Neural progenitor cell (in vitro differentiated cells): Measurements from ENCODE around the gene PRSS53. TPM values are rescaled to one million over a fixed set of nuclear protein-coding genes. Genes with fewer than 3 reads are reported as not detected.

Source experiments
- DNase-seq: peaks from one replicate; pipeline ENCODE4 v3.0.0-alpha.2; 2016; ENCODE audit warnings: low spot score
- H2AFZ ChIP-seq: fragments of 200-600 bp; sonication (generic); replicated peaks from 2 replicates; pipeline ENCODE4 v1.6.1; 2016; ENCODE audit warnings: antibody characterized with exemption
- H3F3A ChIP-seq: fragments of 200-600 bp; sonication (generic); 2 replicates; pipeline ENCODE4 v1.6.1; 2016; ENCODE audit warnings: antibody characterized with exemption, low read depth
- H3K27ac ChIP-seq: fragments of 200-600 bp; sonication (generic); 2 replicates; pipeline ENCODE4 v1.5.1; 2016; ENCODE audit warnings: mild to moderate bottlenecking
- H3K27me3 ChIP-seq: fragments of 200-600 bp; sonication (generic); 2 replicates; pipeline ENCODE4 v1.6.1; 2016; ENCODE audit warnings: mild to moderate bottlenecking, moderate library complexity
- H3K36me3 ChIP-seq: fragments of 200-600 bp; sonication (generic); 2 replicates; pipeline ENCODE4 v1.5.1; 2016
- H3K4me1 ChIP-seq: fragments of 200-600 bp; sonication (generic); 2 replicates; pipeline ENCODE4 v1.6.1; 2016; ENCODE audit warnings: mixed run types
- H3K4me2 ChIP-seq: fragments of 200-600 bp; sonication (generic); 2 replicates; pipeline ENCODE4 v1.6.1; 2016
- H3K4me3 ChIP-seq: fragments of 200-600 bp; sonication (generic); 2 replicates; pipeline ENCODE4 v1.5.1; 2016
- H3K79me2 ChIP-seq: fragments of 200-600 bp; sonication (generic); 2 replicates; pipeline ENCODE4 v1.6.1; 2016; ENCODE audit warnings: low read depth
- H3K9ac ChIP-seq: fragments of 200-600 bp; sonication (generic); 2 replicates; pipeline ENCODE4 v1.6.1; 2016
- H3K9me3 ChIP-seq: fragments of 200-600 bp; sonication (generic); 2 replicates; pipeline ENCODE4 v1.5.1; 2016; ENCODE audit warnings: low read depth
- H4K20me1 ChIP-seq: fragments of 200-600 bp; sonication (generic); 2 replicates; pipeline ENCODE4 v1.6.1; 2016; ENCODE audit warnings: low read depth
- H3K27ac Mint-ChIP-seq: 3 replicates; pipeline ENCODE4 v1.8.0; 2021; ENCODE audit warnings: mixed read lengths
- H3K27me3 Mint-ChIP-seq: 2 replicates; pipeline ENCODE4 v1.8.0; 2022; ENCODE audit warnings: low read depth, mild to moderate bottlenecking, inconsistent platforms, moderate library complexity, mixed read lengths; ENCODE audit not compliant: insufficient read depth
- H3K36me3 Mint-ChIP-seq: 3 replicates; pipeline ENCODE4 v1.8.0; 2021; ENCODE audit warnings: mixed read lengths
- H3K4me1 Mint-ChIP-seq: 3 replicates; pipeline ENCODE4 v1.8.0; 2021; ENCODE audit warnings: mixed read lengths
- H3K4me3 Mint-ChIP-seq: 3 replicates; pipeline ENCODE4 v1.8.0; 2021; ENCODE audit warnings: mild to moderate bottlenecking, moderate library complexity, mixed read lengths
- H3K9me3 Mint-ChIP-seq: 3 replicates; pipeline ENCODE4 v1.8.0; 2020; ENCODE audit warnings: mixed read lengths
- CTCF ChIP-seq: fragments of 200-600 bp; sonication (generic); IDR thresholded peaks from 2 replicates; pipeline ENCODE4 v1.5.1; 2017; ENCODE audit warnings: antibody characterized with exemption, mild to moderate bottlenecking
- EZH2 ChIP-seq: fragments of 200-600 bp; sonication (generic); IDR thresholded peaks from 2 replicates; pipeline ENCODE4 v1.6.1; 2017; ENCODE audit warnings: antibody characterized with exemption, mild to moderate bottlenecking, moderate library complexity
- EZH2phosphoT487 ChIP-seq: fragments of 200-600 bp; sonication (generic); IDR thresholded peaks from 2 replicates; pipeline ENCODE4 v1.6.1; 2017; ENCODE audit warnings: antibody characterized with exemption
- total RNA-seq: library from RNA; depleted of rRNA; stranded (reverse); fragments of >200 nt; gene quantifications from 2 replicates; pipeline ENCODE4 v1.2.3, GENCODE V29; 2015; ENCODE audit warnings: low replicate concordance

Gene PRSS53
- total RNA-seq, 1 donor from 2014 or later: 2.3 TPM

GRCh38 chr16:31063843-31064611, 24.7 kb downstream of the PRSS53 start:
- Mint-ChIP-seq H3K27me3 (peaks cover 8% of the 10 kb centered on the region), H3K36me3 (peaks cover 26% of the 10 kb centered on the region), H3K27ac (peak overlapping the region; percentile 33), H3K4me1 (peaks cover 3% of the 10 kb centered on the region), H3K9me3 (no peaks in the 10 kb centered on the region), H3K4me3 (peak overlapping the region; percentile 15)
- no peak for DNase-seq
- no peaks in the 10 kb centered on the region for H3K27me3 ChIP-seq
- TF ChIP-seq CTCF: no peak
- no peak overlapping the region for H2AFZ ChIP-seq
- no peak overlapping the region for H3K4me2 ChIP-seq
- no peaks in the 10 kb centered on the region for H3K9me3 ChIP-seq
- H3K9ac ChIP-seq: no peak overlapping the region
- no peak overlapping the region for H3K4me3 ChIP-seq
- peaks cover 39% of the 10 kb centered on the region for H3K79me2 ChIP-seq
- no peaks in the 10 kb centered on the region for H3F3A ChIP-seq
- H3K27ac ChIP-seq: no peak overlapping the region
- H3K36me3 ChIP-seq: no peaks in the 10 kb centered on the region
- peaks cover 50% of the 10 kb centered on the region for H4K20me1 ChIP-seq
- H3K4me1 ChIP-seq: no peaks in the 10 kb centered on the region

GRCh38 chr16:31063495-31063842, 25.3 kb downstream of the PRSS53 start:
- Histone ChIP-seq H3K4me3 (no peak overlapping the region), H2AFZ (no peak overlapping the region), H3K27ac (no peak overlapping the region), H3K27me3 (no peaks in the 10 kb centered on the region), H4K20me1 (peaks cover 45% of the 10 kb centered on the region), H3K79me2 (peaks cover 34% of the 10 kb centered on the region), H3K36me3 (no peaks in the 10 kb centered on the region), H3F3A (no peaks in the 10 kb centered on the region), H3K4me1 (no peaks in the 10 kb centered on the region), H3K4me2 (no peak overlapping the region), H3K9ac (no peak overlapping the region), H3K9me3 (no peaks in the 10 kb centered on the region)
- TF ChIP-seq EZH2 (no peak), EZH2phosphoT487 (no peak), CTCF (no peak)
- Mint-ChIP-seq H3K4me1 (peaks cover 3% of the 10 kb centered on the region), H3K4me3 (no peak overlapping the region), H3K27me3 (peaks cover 8% of the 10 kb centered on the region), H3K36me3 (peaks cover 26% of the 10 kb centered on the region), H3K27ac (no peak overlapping the region), H3K9me3 (no peaks in the 10 kb centered on the region)
- DNase-seq: no peak

- Histone ChIP-seq H3K36me3 (no peaks in the 10 kb centered on the region), H3K27me3 (no peaks in the 10 kb centered on the region), H3K9ac (no peak overlapping the region), H3F3A (no peaks in the 10 kb centered on the region), H3K9me3 (no peaks in the 10 kb centered on the region), H3K4me3 (no peak overlapping the region), H4K20me1 (peaks cover 33% of the 10 kb centered on the region), H3K27ac (no peak overlapping the region), H3K4me2 (no peak overlapping the region), H3K4me1 (no peaks in the 10 kb centered on the region), H3K79me2 (peaks cover 20% of the 10 kb centered on the region), H2AFZ (no peak overlapping the region)
- Mint-ChIP-seq H3K4me3 (no peak overlapping the region), H3K27ac (no peak overlapping the region), H3K27me3 (peaks cover 4% of the 10 kb centered on the region), H3K36me3 (peaks cover 26% of the 10 kb centered on the region), H3K9me3 (no peaks in the 10 kb centered on the region), H3K4me1 (peaks cover 3% of the 10 kb centered on the region)
- TF ChIP-seq EZH2: no peak
- TF ChIP-seq CTCF: no peak
- TF ChIP-seq EZH2phosphoT487: no peak
- no peak for DNase-seq
Measured at GRCh38 chr16:31061813-31062440, 26.8 kb downstream of the PRSS53 start.
